Transverse colon (tissue), 4 donors: ENCODE results near the gene TBC1D19. TPM values are rescaled to one million over a fixed set of nuclear protein-coding genes. Genes with fewer than 3 reads are reported as not detected.

Experiments used
- DNase-seq: peaks from one replicate; pipeline ENCODE4 v3.0.0-alpha.2; 2019
- H3K27ac ChIP-seq, 4 donors: fragments of 200-600 bp; sonication (generic); 2 replicates each; pipeline ENCODE4 v1.5.1; 2016 to 2018; ENCODE audit warnings: inconsistent platforms in 4 of 4
- H3K27me3 ChIP-seq: fragments of 200-600 bp; sonication (generic); 2 replicates; pipeline ENCODE4 v1.5.1; 2017; ENCODE audit warnings: inconsistent platforms
- H3K36me3 ChIP-seq, 4 donors: fragments of 200-600 bp; sonication (generic); 2 replicates each; pipeline ENCODE4 v1.5.1; 2017 to 2019; ENCODE audit warnings: inconsistent platforms in 4 of 4
- H3K4me1 ChIP-seq, 4 donors: fragments of 200-600 bp; sonication (generic); 2 replicates each; pipeline ENCODE4 v1.5.1; 2017 to 2020; ENCODE audit warnings: inconsistent platforms in 4 of 4
- H3K4me3 ChIP-seq, 4 donors: fragments of 200-600 bp; sonication (generic); 1 replicate in 1 of 4; 2 replicates in 3 of 4; pipeline versions ENCODE4 v1.5.1 to v1.6.1; 2017 to 2019; ENCODE audit warnings: inconsistent platforms in 4 of 4
- H3K9me3 ChIP-seq, 2 donors: fragments of 200-600 bp; sonication (generic); 2 replicates each; pipeline ENCODE4 v1.5.1; 2017 to 2019; ENCODE audit warnings: inconsistent platforms in 2 of 2
- EP300 ChIP-seq: sonication (generic); formaldehyde crosslinking; IDR thresholded peaks from one replicate; pipeline ENCODE4 v1.6.1; 2017; ENCODE audit warnings: antibody characterized with exemption, low read depth
- POLR2A ChIP-seq: fragments of 450-650 bp; IDR thresholded peaks from one replicate; pipeline ENCODE4 v1.6.1; 2016; ENCODE audit warnings: antibody characterized with exemption, mild to moderate bottlenecking, moderate library complexity
- POLR2AphosphoS5 ChIP-seq, 3 donors: sonication (generic); formaldehyde crosslinking; IDR thresholded peaks; one replicate each; pipeline ENCODE4 v1.6.1; 2016; ENCODE audit warnings: antibody characterized with exemption in 3 of 3
- WGBS, 2 donors: methylation state at CpG; one replicate each; pipeline ENCODE4 v1.1.5; 2018; ENCODE audit warnings: low coverage in 1 of 2; 5-methylcytosine and 5-hydroxymethylcytosine counted together
- in situ Hi-C, 4 donors: fragments of 200-750 bp; cut with MboI; loops; one replicate each; pipeline versions ENCODE4 v1.15.0 to v1.15.1; 2017; ENCODE audit warnings: low sequenced_read_pairs in 3 of 4, low pct_ligation_motif_present in 1 of 4, low pct_unique_long_range_greater_than_20kb in 1 of 4
- intact Hi-C: fragments of 100-400 bp; cut with DNase I; formaldehyde crosslinking; loops from one replicate; pipeline ENCODE4 v1.15.1; 2023; ENCODE audit warnings: low total_unique reads
- total RNA-seq, 4 donors: library from RNA; depleted of rRNA; stranded (reverse); fragments of >200 nt; gene quantifications; one replicate each; pipeline ENCODE4 v1.1.0, GENCODE V29; 2016
- TF ChIP-seq, protein P1 (sequence below), 5 experiments: fragments of 200-600 bp in 3 of 5; fragments of 450-650 bp in 2 of 5; sonication (generic) in 3 of 5; IDR thresholded peaks; 1 replicate in 2 of 5; 2 replicates in 3 of 5; pipeline ENCODE4 v1.5.1; 2016 to 2017; ENCODE audit warnings: antibody characterized with exemption in 5 of 5, inconsistent platforms in 3 of 5, mild to moderate bottlenecking in 2 of 5, moderate library complexity in 1 of 5

The TBC1D19 gene
- total RNA-seq, 4 donors from 2014 or later: 6.3 to 19.1 (median 9.6) TPM

DNA sequence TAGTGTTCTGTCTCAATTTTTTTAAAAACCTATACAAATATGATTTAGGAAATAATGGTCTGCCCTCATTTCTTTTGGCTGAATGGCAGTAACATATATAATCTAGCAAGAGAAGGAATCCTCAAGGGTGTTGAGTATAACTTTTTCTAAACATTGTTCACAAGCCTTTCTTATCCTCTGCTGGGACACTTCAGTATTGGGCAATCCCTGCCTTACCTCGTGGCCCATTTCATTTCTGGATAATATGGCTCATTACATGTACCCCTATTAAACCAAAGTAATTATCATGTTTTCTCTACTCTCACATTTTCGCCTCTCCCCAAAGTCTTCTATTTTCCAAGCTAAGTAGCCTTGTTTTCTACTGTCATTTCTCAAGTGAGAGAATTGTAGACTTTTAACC, 166.0 kb downstream of the TBC1D19 start:
- Histone ChIP-seq H3K4me1 (peaks cover 0 to 4% (median 0%) of the 10 kb centered on the region in 4 donors), H3K36me3 (peaks cover 0 to 4% (median 0%) of the 10 kb centered on the region in 4 donors), H3K9me3 (no peaks in the 10 kb centered on the region), H3K27me3 (no peaks in the 10 kb centered on the region), H3K4me3 (no peak overlapping the region), H3K27ac (no peak overlapping the region)
- intact Hi-C loops (no loop called here), in situ Hi-C loops (loop anchor here in 1 of 4 donors (25.0 kb wide), 1 partner anchor 262 kb away; no protein-coding TSS in a partner anchor)
- DNase-seq: no peak
- WGBS, 2 donors: 82 to 85% methylated on average over 2 of the region's 2 CpGs
- TF ChIP-seq EP300 (no peak), POLR2AphosphoS5 (IDR thresholded peaks at IDR 0.05) (no peak), POLR2A (no peak)
- TF ChIP-seq, protein P1, sequence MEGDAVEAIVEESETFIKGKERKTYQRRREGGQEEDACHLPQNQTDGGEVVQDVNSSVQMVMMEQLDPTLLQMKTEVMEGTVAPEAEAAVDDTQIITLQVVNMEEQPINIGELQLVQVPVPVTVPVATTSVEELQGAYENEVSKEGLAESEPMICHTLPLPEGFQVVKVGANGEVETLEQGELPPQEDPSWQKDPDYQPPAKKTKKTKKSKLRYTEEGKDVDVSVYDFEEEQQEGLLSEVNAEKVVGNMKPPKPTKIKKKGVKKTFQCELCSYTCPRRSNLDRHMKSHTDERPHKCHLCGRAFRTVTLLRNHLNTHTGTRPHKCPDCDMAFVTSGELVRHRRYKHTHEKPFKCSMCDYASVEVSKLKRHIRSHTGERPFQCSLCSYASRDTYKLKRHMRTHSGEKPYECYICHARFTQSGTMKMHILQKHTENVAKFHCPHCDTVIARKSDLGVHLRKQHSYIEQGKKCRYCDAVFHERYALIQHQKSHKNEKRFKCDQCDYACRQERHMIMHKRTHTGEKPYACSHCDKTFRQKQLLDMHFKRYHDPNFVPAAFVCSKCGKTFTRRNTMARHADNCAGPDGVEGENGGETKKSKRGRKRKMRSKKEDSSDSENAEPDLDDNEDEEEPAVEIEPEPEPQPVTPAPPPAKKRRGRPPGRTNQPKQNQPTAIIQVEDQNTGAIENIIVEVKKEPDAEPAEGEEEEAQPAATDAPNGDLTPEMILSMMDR (IDR thresholded peaks at IDR 0.05): no peak

DNA sequence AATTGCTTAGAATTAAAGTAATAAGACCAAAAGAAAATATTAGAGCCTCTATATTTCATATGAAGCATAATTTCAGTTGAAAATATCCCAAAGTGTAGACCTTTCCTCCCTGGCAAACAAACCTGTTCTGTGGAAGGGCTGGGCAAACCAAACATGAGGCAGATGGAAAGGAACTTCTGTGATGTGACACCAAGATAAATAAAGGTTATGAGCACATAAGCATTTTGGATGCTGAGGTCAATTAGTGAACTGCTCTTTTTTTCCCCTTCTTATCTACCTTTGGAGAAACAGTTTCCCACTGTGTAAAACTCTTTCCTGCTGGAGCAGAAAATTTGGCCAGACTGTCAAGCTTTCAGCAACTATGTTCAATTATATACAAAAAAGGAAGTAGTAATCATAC, 167.1 kb downstream of the TBC1D19 start:
- Histone ChIP-seq H3K36me3 (peaks cover 0 to 6% (median 0%) of the 10 kb centered on the region in 4 donors), H3K4me1 (peaks cover 0 to 4% (median 0%) of the 10 kb centered on the region in 4 donors), H3K27me3 (no peaks in the 10 kb centered on the region), H3K27ac (no peak overlapping the region), H3K9me3 (no peaks in the 10 kb centered on the region), H3K4me3 (no peak overlapping the region)
- DNase-seq: no peak
- in situ Hi-C loops (loop anchor here in 1 of 4 donors (25.0 kb wide), 1 partner anchor 261 kb away; no protein-coding TSS in a partner anchor), intact Hi-C loops (no loop called here)
- TF ChIP-seq, protein P1 (IDR thresholded peaks at IDR 0.05): no peak
- TF ChIP-seq POLR2AphosphoS5 (IDR thresholded peaks at IDR 0.05) (no peak), EP300 (no peak), POLR2A (no peak)

DNA sequence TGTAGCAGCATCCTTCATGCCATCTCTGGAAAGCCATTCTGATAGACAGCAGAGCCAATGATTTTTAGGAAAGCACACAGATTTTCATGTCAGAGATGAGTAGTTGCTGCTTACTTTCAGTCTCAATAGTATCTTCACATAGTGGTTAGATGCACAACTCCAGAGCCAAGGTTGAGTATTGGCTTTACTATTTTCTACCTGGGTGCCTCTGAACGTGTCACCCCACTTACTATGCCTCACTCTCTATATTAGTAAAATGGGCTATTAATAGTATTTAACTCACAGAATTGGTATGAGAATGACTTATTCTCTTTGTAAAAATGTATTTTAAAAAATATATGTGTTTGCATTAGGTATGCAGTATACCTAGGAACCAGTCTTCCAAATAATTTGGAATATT, 168.0 kb downstream of the TBC1D19 start:
- 74 to 75% methylated on average over 1 of the region's 1 CpG for WGBS, 2 donors
- Histone ChIP-seq H3K27me3 (no peaks in the 10 kb centered on the region), H3K9me3 (no peaks in the 10 kb centered on the region), H3K27ac (no peak overlapping the region), H3K4me3 (no peak overlapping the region), H3K4me1 (peaks cover 0 to 4% (median 0%) of the 10 kb centered on the region in 4 donors), H3K36me3 (peaks cover 0 to 6% (median 0%) of the 10 kb centered on the region in 4 donors)
- intact Hi-C loops: no loop called here
- no peak for DNase-seq
- TF ChIP-seq POLR2A: no peak
- TF ChIP-seq POLR2AphosphoS5 (IDR thresholded peaks at IDR 0.05): no peak
- TF ChIP-seq EP300: no peak
- TF ChIP-seq, protein P1 (IDR thresholded peaks at IDR 0.05): no peak
- in situ Hi-C loops: loop anchor here in 1 of 4 donors (25.0 kb wide), 1 partner anchor 260 kb away; no protein-coding TSS in a partner anchor

DNA sequence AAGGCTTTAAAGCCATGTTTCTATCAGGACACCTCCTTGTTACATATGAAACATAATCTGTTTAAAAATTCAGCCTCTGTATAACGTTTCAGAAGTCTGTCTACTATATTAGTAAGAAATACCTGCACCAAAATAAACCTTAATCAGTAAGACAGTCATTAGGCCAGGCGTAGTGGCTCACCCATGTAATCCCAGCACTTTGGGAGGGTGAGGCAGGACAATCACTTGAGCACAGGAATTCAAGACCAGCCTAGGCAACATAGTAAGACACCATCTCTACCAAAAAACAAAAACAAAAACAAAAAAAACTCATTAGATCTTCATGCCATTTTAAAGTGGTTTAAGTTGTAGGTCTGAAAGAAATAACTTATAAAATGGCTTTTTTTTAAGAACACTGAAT, 169.3 kb downstream of the TBC1D19 start:
- intact Hi-C loops (no loop called here), in situ Hi-C loops (loop anchor here in 1 of 4 donors (25.0 kb wide), 1 partner anchor 259 kb away; no protein-coding TSS in a partner anchor)
- peaks cover 0 to 6% (median 0%) of the 10 kb centered on the region in 4 donors for H3K36me3 ChIP-seq
- no peak overlapping the region for H3K27ac ChIP-seq
- no peaks in the 10 kb centered on the region for H3K9me3 ChIP-seq
- H3K27me3 ChIP-seq: no peaks in the 10 kb centered on the region
- TF ChIP-seq, protein P1 (IDR thresholded peaks at IDR 0.05): no peak
- TF ChIP-seq POLR2AphosphoS5 (IDR thresholded peaks at IDR 0.05) (no peak), EP300 (no peak), POLR2A (no peak)
- peaks cover 0 to 4% (median 0%) of the 10 kb centered on the region in 4 donors for H3K4me1 ChIP-seq
- DNase-seq: no peak
- H3K4me3 ChIP-seq: no peak overlapping the region
- WGBS, 2 donors: 94 to 100% methylated on average over 2 of the region's 2 CpGs
